Mammary epithelial cell (primary cell): ENCODE data around the gene TMEM167A.

Experiments used
- CTCF ChIP-seq, 2 donors: IDR thresholded peaks in 1 of 2; conservative IDR thresholded peaks in 1 of 2; 2 replicates each; pipeline ENCODE4 v1.5.1; 2011 to 2012; ENCODE audit warnings: inconsistent platforms in 2 of 2, low read length in 2 of 2, mild to moderate bottlenecking in 2 of 2, control low read depth in 1 of 2, low read depth in 1 of 2; ENCODE audit not compliant: insufficient read depth in 1 of 2; ENCODE audit errors: extremely low read depth in 1 of 2
- EZH2 ChIP-seq: IDR thresholded peaks from 2 replicates; pipeline ENCODE4 v1.6.1; 2012; ENCODE audit warnings: low read length, inconsistent platforms, borderline replicate concordance

- TF ChIP-seq CTCF (conservative IDR thresholded peaks at IDR 0.05 in 1 of 2, IDR thresholded peaks at IDR 0.05 in 1 of 2; ENCODE audit: extremely low read depth in 1 of 2, insufficient read depth in 1 of 2, low read depth in 1 of 2, low read length in 2 of 2) (no peak), EZH2 (no peak)
Measured at GRCh38 chr5:83090169-83090568, 13.0 kb upstream of the TMEM167A start.
